Measurements from ENCODE around the gene FAM89B. TPM values are rescaled to one million over a fixed set of nuclear protein-coding genes. Genes with fewer than 3 reads are reported as not detected.
A peak's percentile ranks its signal among the peaks of the same experiment; 100 is the strongest.

The FAM89B gene
- total RNA-seq, 1 experiment from 2014 or later: 6.6 TPM

DNA sequence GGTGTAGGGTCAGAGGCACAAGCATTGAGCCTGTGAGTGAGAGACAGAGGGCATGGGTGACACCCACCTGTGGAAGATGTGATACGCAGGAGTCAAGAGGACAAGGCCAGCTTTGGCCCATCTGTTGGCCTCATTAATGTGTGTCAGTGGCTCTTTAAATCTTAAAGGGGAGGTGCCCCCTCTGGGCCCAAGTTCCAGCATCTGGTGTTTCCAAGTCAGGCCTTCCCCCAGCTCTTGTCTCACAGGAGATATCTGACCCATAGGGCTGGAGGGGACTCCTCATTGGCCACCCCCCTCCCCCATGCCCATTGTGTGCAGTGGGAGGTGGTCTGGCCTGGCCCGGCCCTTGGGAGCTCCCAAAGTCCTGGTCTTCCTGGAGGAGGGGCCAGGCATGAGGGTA, 14.3 kb downstream of the FAM89B start:
- DNase-seq (ENCODE audit: extremely low read depth, low read depth): no peak

GRCh38 chr11:65588199-65589054, 16.1 kb downstream of the FAM89B start:
- DNase-seq (ENCODE audit: extremely low read depth, low read depth): peak; percentile 47

- no peak for DNase-seq (ENCODE audit: extremely low read depth, low read depth)
Measured at GRCh38 chr11:65589444-65590239, 17.3 kb downstream of the FAM89B start.

- DNase-seq (ENCODE audit: extremely low read depth, low read depth): no peak
Measured at GRCh38 chr11:65590240-65590738, 18.0 kb downstream of the FAM89B start.

DNA sequence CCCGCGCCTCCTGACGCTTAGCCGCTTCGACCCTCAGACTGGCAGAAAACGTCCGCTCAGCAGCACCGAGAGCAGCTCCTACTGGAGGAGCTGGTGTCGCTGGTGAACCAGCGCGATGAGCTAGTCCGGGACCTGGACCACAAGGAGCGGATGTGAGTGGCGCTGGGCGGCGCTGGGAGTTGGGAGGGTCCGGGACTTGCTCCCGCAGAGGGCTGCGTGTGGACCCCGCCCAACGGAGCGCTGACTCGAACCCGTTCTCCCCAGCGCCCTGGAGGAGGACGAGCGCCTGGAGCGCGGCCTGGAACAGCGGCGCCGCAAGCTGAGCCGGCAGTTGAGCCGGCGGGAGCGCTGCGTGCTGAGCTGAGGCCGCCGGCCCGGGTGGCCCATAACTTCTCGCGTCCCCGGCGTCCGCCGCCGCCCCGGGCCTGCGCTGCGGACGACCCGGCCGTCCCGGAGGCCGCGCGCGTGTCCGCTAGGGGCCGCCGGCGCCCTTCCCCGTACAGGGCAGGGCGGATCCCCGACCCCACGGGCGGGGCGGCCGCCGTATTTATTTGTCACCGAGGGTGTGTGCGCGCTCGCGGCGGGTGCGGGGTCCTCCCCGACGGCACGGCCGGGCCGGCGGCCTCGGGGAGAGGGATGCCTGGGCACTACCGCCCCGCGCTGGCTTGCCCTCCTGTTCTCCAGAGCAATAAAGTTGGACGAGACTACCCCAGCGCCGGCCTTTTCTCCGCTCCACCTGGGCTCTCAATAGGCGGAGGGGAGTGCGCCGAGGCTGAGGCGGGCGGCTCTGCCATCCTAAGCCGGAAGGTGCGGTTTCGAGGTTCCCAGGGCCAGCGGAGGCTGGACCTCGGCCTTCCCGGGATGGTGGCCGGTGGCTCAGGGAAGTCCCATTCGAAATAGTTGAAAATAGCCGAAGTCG, 19.9 kb downstream of the FAM89B start:
- DNase-seq (ENCODE audit: extremely low read depth, low read depth): no peak

GRCh38 chr11:65592858-65593517, 20.6 kb downstream of the FAM89B start:
- no peak for DNase-seq (ENCODE audit: extremely low read depth, low read depth)

DNA sequence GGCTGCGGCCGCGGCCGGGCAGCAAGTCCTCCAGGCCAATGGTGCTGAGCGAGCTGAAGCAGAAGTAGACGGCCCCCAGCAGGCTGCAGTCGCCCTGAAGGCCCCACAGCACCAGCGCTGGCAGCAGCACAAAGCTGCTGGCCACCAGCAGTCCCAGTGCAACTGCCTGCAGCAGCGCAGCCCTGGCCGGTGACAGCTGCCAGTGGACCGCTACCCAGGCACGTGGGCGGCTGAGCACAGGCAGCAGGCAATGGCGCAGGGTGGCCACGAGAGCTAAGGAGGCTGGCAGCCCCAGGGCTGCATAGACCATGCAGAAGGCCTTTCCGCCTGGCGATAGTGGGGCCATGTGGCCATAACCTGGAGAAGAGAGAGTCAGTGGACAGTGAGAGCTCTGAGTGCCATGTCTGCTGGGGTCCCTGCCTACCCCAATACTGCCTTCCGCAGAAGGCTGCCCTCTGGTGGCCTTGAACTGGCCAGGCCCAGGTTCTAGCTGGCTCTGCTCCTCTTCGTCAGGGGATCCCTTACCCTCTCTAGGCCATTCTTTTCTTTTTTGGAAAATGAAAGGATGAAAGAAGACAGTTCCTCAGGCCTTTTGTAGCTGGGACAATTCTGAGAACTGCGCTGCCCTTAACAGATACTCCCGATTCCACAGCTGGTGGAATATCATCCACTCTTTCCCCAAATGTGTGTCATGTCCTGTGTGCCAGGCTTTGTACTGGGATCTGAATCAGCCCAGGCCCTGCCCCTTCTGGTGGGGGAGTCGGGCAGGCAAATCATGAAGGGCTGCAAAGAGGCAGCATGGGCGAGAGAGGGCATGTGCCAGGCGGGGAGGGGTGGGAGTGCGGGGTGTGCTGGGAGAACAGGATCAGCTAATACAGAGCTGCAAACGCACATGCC, 21.4 kb downstream of the FAM89B start:
- no peak for DNase-seq (ENCODE audit: extremely low read depth, low read depth)

GRCh38 chr11:65595131-65595530, 22.8 kb downstream of the FAM89B start:
- no peak for DNase-seq (ENCODE audit: extremely low read depth, low read depth)

DNA sequence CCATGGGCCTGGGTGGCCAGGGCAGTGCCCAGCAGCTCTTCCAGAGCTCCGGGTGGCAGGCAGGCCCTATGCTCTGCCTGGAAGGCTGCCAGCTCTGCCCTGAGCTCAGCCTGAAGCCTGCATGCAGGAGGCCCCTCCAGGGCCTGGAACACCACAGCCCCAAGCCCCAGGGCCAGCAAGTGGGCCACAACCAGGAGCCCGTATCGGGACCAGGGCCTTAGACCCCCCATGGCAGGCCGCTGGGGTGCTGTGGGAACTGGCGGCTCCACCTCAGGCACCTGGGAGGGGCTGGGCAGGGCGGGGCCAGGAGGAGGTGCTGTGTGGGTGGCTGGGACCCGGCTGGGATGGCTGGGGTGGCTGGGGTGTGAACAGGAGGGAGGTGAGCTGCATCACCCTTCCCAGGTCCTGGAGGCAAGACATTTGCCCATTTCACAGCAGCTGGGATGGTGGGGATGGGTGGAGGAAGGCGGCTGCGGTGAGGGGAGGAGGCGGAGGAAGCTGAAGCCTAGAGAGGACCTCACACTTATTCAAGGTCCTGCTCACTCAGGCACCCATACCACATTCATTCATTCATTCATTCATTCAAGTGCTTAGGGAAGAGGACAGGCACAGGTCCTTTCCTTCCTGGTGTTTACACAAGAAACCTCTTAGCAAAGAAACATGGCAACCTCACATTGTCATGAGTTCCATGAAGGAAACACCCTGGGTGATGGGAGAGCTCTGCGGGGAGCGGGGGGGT, 23.4 kb downstream of the FAM89B start, which contains the start of gene KCNK7:
Gene KCNK7, minus strand, starts transcription at position 258 of the 739 bp plus-strand sequence. Its CDS starts 28 bp downstream, at position 230.
- no peak for DNase-seq (ENCODE audit: extremely low read depth, low read depth)

- DNase-seq (ENCODE audit: extremely low read depth, low read depth): no peak
Measured at GRCh38 chr11:65596520-65596919, 24.2 kb downstream of the FAM89B start.

GRCh38 chr11:65598258-65598699, 25.9 kb downstream of the FAM89B start:
- no peak for DNase-seq (ENCODE audit: extremely low read depth, low read depth)

DNA sequence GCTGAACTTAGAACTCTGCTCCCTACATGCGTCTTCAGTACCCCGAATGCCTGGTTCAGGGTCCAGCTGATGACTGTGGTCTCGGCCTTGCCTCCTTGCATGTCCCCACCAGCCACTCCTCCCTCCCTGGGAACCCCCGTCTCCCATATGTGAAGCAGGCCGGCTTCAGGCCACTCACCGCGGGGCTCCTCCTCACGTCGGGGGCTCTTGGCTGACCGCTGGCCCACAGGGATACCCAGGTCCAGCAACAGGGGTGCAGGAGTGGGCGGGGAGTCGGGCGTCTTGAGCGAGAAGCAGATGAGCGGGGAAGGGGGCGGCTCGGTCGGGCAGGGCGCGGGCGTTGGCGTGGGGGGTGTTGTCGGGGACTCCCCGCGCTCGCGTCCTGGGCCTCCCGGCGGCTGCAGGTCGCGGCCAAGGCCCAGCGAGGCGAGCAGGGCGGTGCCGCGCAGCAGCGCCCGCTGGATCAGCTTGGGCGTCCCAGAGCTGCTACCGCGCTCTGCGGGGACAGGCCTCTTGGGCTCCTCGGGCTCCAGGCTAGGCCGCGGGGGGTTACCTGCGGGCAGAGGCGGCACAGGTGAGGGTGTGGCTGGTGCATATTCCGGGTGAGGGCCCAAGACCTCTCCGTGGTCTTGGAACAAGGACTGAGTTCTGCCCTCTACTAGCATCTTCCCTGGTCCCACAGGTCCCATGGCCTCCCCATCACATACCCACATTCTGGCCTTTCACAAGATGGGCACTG, 27.0 kb downstream of the FAM89B start:
- DNase-seq (ENCODE audit: extremely low read depth, low read depth): no peak

- no peak for DNase-seq (ENCODE audit: extremely low read depth, low read depth)
Measured at GRCh38 chr11:65599955-65600246, 27.6 kb downstream of the FAM89B start.

DNA sequence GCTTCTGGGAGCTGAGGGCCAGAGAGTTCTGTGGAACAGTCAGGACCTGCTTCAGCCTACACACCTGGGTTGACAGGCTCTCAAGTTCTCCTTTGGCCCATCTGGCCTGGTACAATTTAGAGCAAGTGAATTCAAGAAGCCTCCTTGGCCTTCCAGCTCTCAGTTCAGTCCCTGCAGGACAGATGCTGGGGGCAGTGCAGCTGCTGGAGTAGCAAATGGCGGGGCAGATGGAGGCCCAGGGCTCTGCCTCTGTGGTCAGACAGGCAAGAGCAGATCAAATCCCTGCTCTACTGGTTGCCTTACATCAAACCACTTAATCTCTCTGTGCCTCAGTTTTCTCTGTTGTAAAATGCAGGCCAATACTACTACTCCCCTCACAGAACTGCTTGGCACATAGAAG, 31.9 kb downstream of the FAM89B start:
- no peak for DNase-seq (ENCODE audit: extremely low read depth, low read depth)

GRCh38 chr11:65606876-65607613, 34.7 kb downstream of the FAM89B start:
- peak; percentile 49 for DNase-seq (ENCODE audit: extremely low read depth, low read depth)

DNA sequence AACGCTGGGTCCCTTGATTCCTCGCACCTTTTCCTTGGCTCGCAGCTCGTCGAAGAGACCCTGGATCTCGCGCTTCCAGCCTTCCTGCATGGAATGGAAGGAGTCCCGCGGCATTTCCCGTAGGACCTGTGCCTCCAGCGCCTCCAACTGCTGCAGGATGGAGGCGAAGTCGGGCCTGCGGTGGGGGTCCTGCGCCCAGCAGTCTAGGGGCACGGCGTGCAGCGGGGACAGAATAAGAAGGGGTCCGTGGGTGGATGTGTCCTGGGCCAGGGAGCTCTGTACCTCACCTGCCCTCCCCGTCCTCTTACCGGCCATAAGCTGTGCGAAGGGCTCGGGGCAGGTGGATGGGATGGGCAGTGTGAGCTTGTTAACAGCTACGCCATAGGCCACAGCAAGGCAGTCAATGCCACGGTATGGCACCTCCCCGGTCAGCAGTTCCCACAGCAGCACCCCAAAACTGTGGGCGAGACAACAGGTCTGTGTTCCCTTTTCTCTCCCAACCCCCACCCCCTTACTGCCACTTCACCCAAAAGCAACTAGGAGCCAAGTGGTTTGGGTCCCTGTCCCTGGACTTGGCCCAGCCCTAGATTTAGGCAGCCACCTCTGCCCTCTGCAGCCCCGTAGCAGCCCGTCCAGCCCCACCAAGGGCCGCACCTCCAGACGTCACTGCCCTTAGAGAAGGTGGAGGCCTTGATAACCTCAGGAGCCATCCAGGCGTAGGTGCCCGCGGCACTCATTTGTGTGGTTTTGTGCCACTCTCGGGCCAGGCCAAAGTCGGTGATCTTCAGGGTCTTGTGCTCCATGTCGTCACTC, 35.5 kb downstream of the FAM89B start:
- DNase-seq (ENCODE audit: extremely low read depth, low read depth): no peak
